ENCODE data around the gene NKAP. TPM values are rescaled to one million over a fixed set of nuclear protein-coding genes. Genes with fewer than 3 reads are reported as not detected.

Gene NKAP
- total and polyA plus RNA-seq, 10 donors: 6.6 to 10.8 (median 9.0) TPM

GRCh38 chrX:119887721-119888425, 55.7 kb downstream of the NKAP start:
- Histone ChIP-seq H3K27me3 (replicated peaks in 1 of 7) (no peaks in the 10 kb centered on the region), H3K4me1 (peaks cover 0 to 21% (median 6%) of the 10 kb centered on the region in 6 donors), H3K9me3 (no peaks in the 10 kb centered on the region), H3K4me3 (peak overlapping the region in 6 of 8 donors; percentile 11 to 67 (median 30)), H3K27ac (no peak overlapping the region), H3K36me3 (no peaks in the 10 kb centered on the region)
- intact Hi-C loops (cut with DNase I; ENCODE audit: low total_unique reads): no loop called here
- DNase-seq: peak; percentile 87
- 9 to 57% (median 35%) methylated on average over 19 to 38 of the region's 40 CpGs for WGBS, 5 donors
- TF ChIP-seq POLR2AphosphoS5 (IDR thresholded peaks at IDR 0.05) (peak in 2 of 3 donors; percentile 20 to 43), POLR2A (IDR thresholded peaks at IDR 0.05) (no peak), CTCF (IDR thresholded peaks at IDR 0.05 in 8 of 11, conservative IDR thresholded peaks at IDR 0.05 in 3 of 11) (peak; percentile 21 to 74 (median 59))

GRCh38 chrX:119885554-119886428, 57.8 kb downstream of the NKAP start:
- no peaks in the 10 kb centered on the region for H3K9me3 ChIP-seq
- TF ChIP-seq POLR2AphosphoS5 (IDR thresholded peaks at IDR 0.05) (no peak), CTCF (IDR thresholded peaks at IDR 0.05 in 8 of 11, conservative IDR thresholded peaks at IDR 0.05 in 3 of 11) (no peak), POLR2A (IDR thresholded peaks at IDR 0.05) (no peak)
- H3K4me1 ChIP-seq: peaks cover 0 to 25% (median 8%) of the 10 kb centered on the region in 6 donors
- no peaks in the 10 kb centered on the region for H3K36me3 ChIP-seq
- no peaks in the 10 kb centered on the region for H3K27me3 ChIP-seq (replicated peaks in 1 of 7)
- WGBS, 5 donors: 70 to 81% (median 73%) methylated on average over 11 of the region's 11 CpGs
- intact Hi-C loops (cut with DNase I; ENCODE audit: low total_unique reads): no loop called here
- peak overlapping the region in 5 of 8 donors; percentile 12 to 63 (median 48) for H3K27ac ChIP-seq
- H3K4me3 ChIP-seq: peak overlapping the region in 6 of 8 donors; percentile 16 to 60 (median 24)
- no peak for DNase-seq

- Histone ChIP-seq H3K27me3 (replicated peaks in 1 of 7) (no peaks in the 10 kb centered on the region), H3K27ac (no peak overlapping the region), H3K4me1 (peaks cover 0 to 9% (median 7%) of the 10 kb centered on the region in 6 donors), H3K9me3 (no peaks in the 10 kb centered on the region), H3K36me3 (peaks cover 0 to 27% (median 9%) of the 10 kb centered on the region in 6 donors), H3K4me3 (no peak overlapping the region)
- WGBS, 5 donors: 58 to 81% (median 69%) methylated on average over 10 to 11 of the region's 11 CpGs
- DNase-seq: no peak
- intact Hi-C loops (cut with DNase I; ENCODE audit: low total_unique reads): no loop called here
- TF ChIP-seq CTCF (IDR thresholded peaks at IDR 0.05 in 8 of 11, conservative IDR thresholded peaks at IDR 0.05 in 3 of 11) (peak in 9 of 11 experiments; percentile 34 to 61 (median 55)), POLR2A (IDR thresholded peaks at IDR 0.05) (no peak)
Observed at GRCh38 chrX:119880552-119881437, 62.8 kb downstream of the NKAP start.

Data from spleen (tissue), 11 donors.